ENCODE measurements around the gene RNF208.

Gene RNF208

GRCh38 chr9:137170486-137171148 lies 51.4 kb downstream of the RNF208 start:
- Histone ChIP-seq H2AK5ac (ENCODE audit: low read length, severe bottlenecking) (no peak overlapping the region), H3K23ac (ENCODE audit: low read length in 2 of 2) (no peak overlapping the region), H3K36me3 (ENCODE audit: control insufficient read depth in 1 of 2, insufficient read depth in 2 of 2, low read depth in 1 of 2, low read length in 2 of 2) (no peaks in the 10 kb centered on the region), H3K4me2 (ENCODE audit: low read length, poor library complexity, severe bottlenecking) (no peak overlapping the region), H2BK15ac (ENCODE audit: low read depth, poor library complexity, severe bottlenecking) (no peak overlapping the region), H3K9ac (ENCODE audit: low read length) (no peak overlapping the region), H2AFZ (ENCODE audit: low read depth, low read length) (no peak overlapping the region), H3K4me1 (ENCODE audit: control insufficient read depth, insufficient read depth, low read depth, low read length) (peaks cover 21% of the 10 kb centered on the region), H2BK5ac (ENCODE audit: low read depth, low read length, poor library complexity, severe bottlenecking) (no peak overlapping the region), H3K14ac (ENCODE audit: low read length in 2 of 2) (no peak overlapping the region), H4K8ac (ENCODE audit: low read length) (no peak overlapping the region), H3K4me3 (ENCODE audit: insufficient read depth in 1 of 2, low read depth in 1 of 2, low read length in 2 of 2) (no peak overlapping the region), H3K27ac (ENCODE audit: low read length, poor library complexity, severe bottlenecking) (no peak overlapping the region), H3K79me1 (replicated peaks; ENCODE audit: low read length, poor library complexity, severe bottlenecking) (no peaks in the 10 kb centered on the region), H3K27me3 (ENCODE audit: control insufficient read depth in 1 of 2, insufficient read depth in 1 of 2, low read length in 2 of 2) (peaks cover 69 to 82% of the 10 kb centered on the region in 2 experiments), H3K4ac (ENCODE audit: low read depth in 1 of 2, low read length in 2 of 2) (no peak overlapping the region), H2BK120ac (ENCODE audit: low read depth, low read length) (no peak overlapping the region), H3K18ac (ENCODE audit: low read depth in 1 of 2, low read length in 2 of 2) (no peak overlapping the region), H2BK12ac (ENCODE audit: low read length in 2 of 2) (no peak overlapping the region), H3K9me3 (ENCODE audit: control insufficient read depth, low read length) (no peaks in the 10 kb centered on the region), H4K91ac (ENCODE audit: low read length) (no peak overlapping the region)
- no peak for DNase-seq
- whole genome bisulfite sequencing: 75% methylated on average over 12 of the region's 14 CpGs
